Hepatocyte (in vitro differentiated cells): Measurements from ENCODE around the gene MSI2.

Experiments used
- CTCF ChIP-seq: fragments of 200-600 bp; sonication (generic); IDR thresholded peaks from 2 replicates; pipeline ENCODE4 v1.5.1; 2016; ENCODE audit warnings: antibody characterized with exemption, mild to moderate bottlenecking; ENCODE audit not compliant: poor library complexity
- EZH2 ChIP-seq: fragments of 200-600 bp; sonication (generic); IDR thresholded peaks from 2 replicates; pipeline ENCODE4 v1.6.1; 2016; ENCODE audit warnings: antibody characterized with exemption, mild to moderate bottlenecking, borderline replicate concordance
- EZH2phosphoT487 ChIP-seq: fragments of 200-600 bp; sonication (generic); IDR thresholded peaks from one replicate; pipeline ENCODE4 v1.6.1; 2018; ENCODE audit warnings: antibody characterized with exemption, mild to moderate bottlenecking, low read depth, moderate library complexity; ENCODE audit not compliant: unreplicated experiment, severe bottlenecking

- TF ChIP-seq CTCF (no peak), EZH2 (no peak), EZH2phosphoT487 (no peak)
Measured at GRCh38 chr17:57422574-57423164, 166.3 kb downstream of the MSI2 start.
